HG02981 (cell line): ENCODE data around the gene ARHGAP28.

ENCODE experiments used
- ATAC-seq: cut with Tn5 transposase; IDR thresholded peaks from one replicate; pipeline ENCODE4 v1.9.1; 2021; ENCODE audit warnings: mild to moderate bottlenecking, moderate library complexity; ENCODE audit not compliant: unreplicated experiment

The ARHGAP28 gene

GRCh38 chr18:6732952-6733351 is 3.4 kb downstream of the ARHGAP28 start:
- ATAC-seq = no peak

DNA sequence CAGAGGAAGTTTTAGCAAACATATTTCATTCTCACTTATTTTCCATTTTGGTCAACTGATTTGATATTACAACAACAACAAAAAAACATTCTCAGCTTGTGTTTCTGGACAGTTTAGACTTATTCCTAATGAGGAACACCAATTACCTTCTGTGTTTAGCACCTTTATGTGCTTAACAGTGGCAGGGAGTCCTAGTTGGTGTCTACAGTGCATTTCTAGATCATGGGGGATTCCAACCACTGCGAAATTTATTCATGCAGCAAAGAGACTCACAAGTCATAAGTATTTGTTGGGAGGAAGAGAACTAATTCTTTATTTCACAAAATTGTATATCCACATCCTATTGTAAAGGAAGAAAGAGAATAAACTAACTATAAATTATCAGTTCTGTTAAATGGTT is 4.2 kb downstream of the ARHGAP28 start:
- ATAC-seq = no peak

DNA sequence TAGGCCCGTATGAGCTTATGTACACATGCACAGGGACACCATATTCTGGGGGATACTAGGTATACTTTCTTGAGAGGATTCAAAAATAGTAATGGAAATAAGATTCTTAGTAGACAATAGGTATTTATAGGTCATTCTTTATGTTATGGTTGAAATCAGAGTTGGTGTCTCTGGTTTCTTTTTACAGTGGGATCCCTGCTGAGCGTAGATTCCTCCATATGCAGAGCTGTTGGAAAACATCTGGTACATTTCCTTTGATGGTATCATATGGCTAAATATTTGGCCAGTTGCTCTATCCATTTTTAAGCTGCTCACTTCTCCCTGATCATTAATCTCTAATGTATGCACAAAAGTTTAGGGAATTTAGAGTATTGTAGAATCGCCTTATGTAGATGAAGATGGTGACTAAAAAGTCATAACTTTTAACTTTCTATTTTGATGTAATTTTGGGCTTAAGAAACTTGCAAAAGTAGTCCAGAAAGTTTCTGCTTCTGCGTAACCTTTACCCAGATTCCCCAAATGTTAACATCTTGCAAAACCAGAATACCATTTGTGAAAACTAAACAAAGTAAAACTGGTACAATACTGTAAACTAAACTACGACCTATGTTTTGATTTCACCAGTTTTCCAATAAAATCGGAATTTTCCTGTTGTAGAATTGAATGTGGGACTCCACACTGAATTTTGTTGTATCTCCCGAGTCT is 5.4 kb downstream of the ARHGAP28 start:
- ATAC-seq = no peak

- no peak for ATAC-seq
Observed at GRCh38 chr18:6737833-6738232, 8.3 kb downstream of the ARHGAP28 start.

DNA sequence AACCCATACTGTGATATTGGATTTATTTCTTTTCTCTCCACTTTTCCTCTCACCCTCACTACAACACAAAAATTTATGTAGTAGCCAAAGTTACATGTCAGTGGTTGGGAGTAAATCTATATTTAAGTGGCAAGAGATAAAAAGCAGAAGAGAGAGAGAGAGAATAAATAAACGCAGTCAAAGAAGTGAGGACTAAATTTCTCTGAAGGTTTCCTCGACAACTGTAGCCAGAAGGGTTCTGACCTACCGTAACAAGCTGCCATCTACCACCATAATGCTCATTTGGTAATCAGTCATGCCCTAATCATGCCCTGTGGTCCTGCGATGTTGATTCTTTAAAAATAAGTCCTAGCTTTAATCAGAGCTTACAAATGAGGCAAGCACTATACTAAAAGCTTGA is 9.1 kb downstream of the ARHGAP28 start:
- no peak for ATAC-seq

- ATAC-seq = no peak
Observed at GRCh38 chr18:6741232-6741663, 11.7 kb downstream of the ARHGAP28 start.

- ATAC-seq = no peak
Observed at GRCh38 chr18:6741786-6742185, 12.3 kb downstream of the ARHGAP28 start.

GRCh38 chr18:6743999-6744398 is 14.5 kb downstream of the ARHGAP28 start:
- ATAC-seq = no peak

DNA sequence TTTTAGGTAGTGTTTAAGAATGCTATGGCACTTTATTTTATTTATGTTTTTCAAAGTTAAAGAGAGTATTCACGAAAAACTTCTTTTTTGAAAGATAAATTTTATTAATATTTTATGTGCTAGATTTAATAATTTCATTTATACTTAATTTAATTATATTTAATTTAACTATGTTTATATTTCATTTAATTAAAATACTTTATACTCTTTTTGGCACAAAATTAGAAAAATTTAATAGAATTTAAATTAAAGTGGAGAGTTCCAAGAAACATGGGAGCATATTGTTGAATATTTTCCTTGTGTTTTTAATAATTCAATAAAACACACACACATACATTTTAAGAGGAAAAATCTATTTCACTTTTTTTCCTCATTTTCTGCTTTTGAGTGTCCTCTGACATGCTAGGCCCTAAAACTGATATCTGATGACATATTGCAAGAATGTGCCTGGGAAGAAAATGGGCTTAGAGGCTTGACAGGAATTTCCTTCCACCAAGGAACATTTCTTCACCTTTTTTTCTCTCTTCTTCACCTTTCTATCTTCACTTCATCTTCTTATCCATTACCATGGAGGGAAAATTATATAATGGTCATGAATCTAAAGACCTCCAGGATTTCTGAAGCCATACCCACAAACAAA is 15.4 kb downstream of the ARHGAP28 start:
- ATAC-seq = no peak

DNA sequence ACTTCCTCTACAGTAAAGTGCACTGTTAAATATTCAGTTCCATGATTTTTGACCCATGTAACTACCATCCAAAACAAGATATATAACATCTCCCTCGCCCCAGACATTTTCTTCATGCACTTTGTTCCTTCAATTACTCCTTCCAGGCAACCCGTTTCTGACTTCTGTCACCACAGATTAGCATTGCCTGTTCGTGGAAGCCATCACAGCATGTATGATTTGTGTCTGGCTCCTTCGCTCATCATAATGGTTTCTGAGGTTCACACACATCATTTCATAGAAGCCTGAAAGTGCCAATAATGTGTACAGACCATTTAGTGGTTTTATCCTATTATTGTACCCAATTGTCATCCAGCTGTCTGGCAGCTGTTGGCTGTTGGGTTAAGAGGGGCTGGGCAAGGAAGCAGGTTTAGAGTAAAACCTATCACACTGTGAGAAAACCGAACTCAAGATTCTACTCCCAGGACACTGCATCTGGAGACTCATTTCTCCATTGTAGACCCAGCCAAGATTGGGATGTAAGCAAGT is 16.1 kb downstream of the ARHGAP28 start:
- no peak for ATAC-seq

- ATAC-seq = no peak
Observed at GRCh38 chr18:6746386-6746960, 17.0 kb downstream of the ARHGAP28 start.

DNA sequence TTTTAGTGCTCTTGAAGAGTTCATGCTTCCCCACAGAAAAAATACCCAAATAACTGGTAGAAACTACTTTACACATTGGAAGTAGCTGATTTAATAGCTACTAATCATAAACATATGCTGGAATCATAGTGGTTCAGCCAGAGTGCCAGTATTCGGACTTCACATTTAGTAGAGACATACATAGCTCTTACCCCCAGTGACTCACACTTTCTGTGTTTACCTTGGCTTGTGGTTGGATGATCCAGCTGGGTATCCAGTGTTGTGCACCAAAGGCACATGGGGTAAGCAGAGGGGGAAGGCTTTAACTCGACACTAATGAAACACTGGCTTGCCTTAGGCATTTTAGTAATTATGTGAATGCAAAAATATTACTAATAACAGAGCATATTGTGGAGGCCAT is 18.1 kb downstream of the ARHGAP28 start:
- ATAC-seq = no peak

DNA sequence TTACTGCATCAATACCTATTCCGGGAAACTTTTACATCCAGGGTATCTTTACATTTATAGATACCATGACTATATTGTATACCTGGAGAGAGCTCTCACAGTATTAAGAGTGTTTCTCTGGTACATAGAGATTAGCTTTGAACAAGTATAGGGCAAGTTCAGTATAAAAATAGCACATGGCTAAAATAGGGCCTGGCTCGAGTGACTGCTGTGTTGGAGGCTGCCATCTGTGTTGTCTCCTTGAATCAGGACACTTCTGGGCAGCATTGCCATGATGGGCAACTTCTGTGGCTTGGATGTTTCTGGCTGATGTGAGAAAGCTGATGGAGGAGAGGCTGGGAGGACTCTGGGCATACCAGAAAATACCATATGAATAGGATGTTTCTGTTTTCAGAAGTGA is 18.7 kb downstream of the ARHGAP28 start:
- ATAC-seq = no peak

DNA sequence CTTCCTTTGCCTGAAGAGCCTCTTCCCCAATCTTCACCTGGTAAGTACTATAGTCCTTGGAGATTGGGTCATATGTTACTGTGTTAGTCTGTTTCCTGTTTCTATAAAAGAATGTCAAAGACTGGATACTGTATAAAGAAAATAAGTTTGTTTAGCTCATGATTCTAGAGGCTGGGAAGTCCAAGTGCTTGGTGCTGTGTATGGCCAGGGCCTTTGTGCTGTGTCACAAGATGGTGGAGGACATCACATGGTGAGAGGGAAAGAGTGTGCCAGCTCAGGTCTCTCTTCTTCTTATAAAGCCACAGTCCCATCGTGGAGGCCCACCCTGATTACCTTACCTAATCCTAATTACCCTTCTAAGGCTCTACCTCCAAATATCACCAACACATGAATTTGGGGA is 20.9 kb downstream of the ARHGAP28 start:
- no peak for ATAC-seq

DNA sequence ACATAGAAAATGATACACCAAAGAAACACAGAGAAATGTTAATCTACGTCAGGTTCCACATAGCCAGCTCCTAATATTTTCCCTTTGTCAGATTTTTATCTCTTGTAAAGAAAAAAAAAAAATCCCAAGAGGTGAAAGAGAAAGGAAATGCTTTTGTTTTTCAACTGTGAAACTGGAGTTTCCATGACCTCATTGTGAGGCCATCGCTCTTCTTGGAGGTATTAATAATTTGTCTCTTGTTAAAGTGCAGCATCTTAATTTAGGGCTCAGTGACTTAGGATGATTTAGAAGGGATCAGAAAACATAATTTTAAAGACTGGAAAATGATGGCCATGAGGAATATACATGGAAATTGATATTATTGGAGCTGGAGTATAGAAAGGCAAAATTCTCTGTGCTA is 21.7 kb downstream of the ARHGAP28 start:
- no peak for ATAC-seq

DNA sequence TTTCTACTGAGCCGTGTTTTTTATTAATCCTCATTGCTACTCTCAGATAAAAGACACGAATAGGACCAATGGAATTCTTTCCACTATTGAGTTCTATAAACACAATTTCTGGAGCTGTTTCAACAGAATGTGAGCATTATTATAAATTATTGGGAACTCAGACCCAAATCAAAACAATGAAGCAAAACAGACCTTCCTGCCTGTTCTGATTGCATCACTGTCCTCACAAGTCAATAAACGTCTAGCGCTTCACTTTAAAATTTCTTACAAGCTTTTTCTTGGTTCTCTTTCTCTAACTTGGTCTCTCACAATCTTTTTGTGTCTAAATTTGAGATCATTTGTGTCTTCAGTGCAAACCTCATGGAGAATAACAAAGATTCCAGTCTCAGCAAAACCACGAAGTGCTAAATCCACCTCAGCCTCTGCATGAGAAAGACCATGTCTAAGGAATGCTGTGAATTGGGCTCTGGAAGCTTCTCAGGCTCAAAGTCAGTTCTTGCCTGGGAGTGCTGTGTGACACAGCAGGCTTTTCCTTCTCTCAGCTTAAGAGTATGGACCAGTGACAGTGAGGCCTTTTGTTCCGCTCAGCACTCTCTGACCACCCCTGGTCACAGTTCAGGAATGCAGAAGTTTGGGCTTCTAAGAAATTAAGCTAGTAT is 22.8 kb downstream of the ARHGAP28 start:
- ATAC-seq = no peak

GRCh38 chr18:6755107-6755506 is 25.6 kb downstream of the ARHGAP28 start:
- no peak for ATAC-seq

DNA sequence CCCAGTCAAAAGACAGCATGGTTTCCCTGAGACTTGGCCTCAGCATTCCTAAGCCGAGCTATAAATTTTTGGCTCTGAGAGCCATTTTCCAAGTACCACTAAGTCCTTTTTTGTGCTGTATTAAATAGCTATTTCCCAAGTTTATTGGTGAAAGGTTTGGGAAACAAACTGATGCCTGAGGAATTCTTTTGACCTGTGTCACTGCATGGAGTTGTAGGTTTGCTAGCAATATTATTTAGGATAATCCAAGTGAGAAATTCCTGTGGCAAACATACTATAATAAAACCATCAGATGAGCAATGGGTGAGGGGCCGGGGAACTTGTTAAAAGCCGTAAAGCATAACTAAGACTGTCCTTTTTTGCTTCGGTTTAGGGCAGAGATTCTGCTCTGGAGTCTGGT is 28.4 kb downstream of the ARHGAP28 start:
- ATAC-seq = no peak

DNA sequence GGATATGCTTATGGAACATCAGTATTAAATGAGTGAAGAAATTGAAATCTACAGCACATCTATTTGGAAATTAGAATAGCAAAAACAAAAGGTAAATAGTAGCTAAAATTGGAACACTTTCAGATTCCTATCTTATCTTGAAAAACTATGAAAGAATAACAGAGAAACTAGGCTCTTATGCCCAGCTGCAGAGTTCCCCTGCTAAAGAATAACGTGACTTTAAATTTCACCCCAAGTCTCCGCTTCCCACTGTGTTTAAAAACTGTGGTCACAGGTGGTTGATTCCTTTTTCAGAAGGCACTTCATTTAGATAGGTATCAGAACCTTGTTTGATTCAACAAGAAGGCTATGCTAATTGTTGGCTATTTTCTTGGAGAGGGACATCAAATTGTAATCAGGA is 30.1 kb downstream of the ARHGAP28 start:
- ATAC-seq = no peak

GRCh38 chr18:6763524-6763923 is 34.0 kb downstream of the ARHGAP28 start:
- ATAC-seq = no peak

GRCh38 chr18:6764382-6764781 is 34.9 kb downstream of the ARHGAP28 start:
- no peak for ATAC-seq

- no peak for ATAC-seq
Observed at GRCh38 chr18:6773777-6774176, 44.3 kb downstream of the ARHGAP28 start.
